Panc1 (cell line): ENCODE measurements around the gene YLPM1. TPM values are rescaled to one million over a fixed set of nuclear protein-coding genes. Genes with fewer than 3 reads are reported as not detected.

Source experiments
- ATAC-seq: fragments of 200-7000 bp; cut with Tn5 transposase; 2 replicates; pipeline ENCODE4 v1.9.1; 2020; ENCODE audit warnings: mild to moderate bottlenecking, moderate library complexity
- BruUV-seq: library from RNA; stranded (reverse); fragments of 400-500 nt; replicated peaks from 2 replicates; lab custom pipeline; 2021; lab: Mats Ljungman, UMichigan
- CTCF ChIA-PET: fragments of 300-600 bp; sonication (Branson Sonifier 250); formaldehyde crosslinking; loops from one replicate; lab custom pipeline; 2022; ENCODE audit warnings: antibody characterized with exemption; lab: Charles Lee
- POLR2A ChIA-PET: fragments of 300-600 bp; sonication (Branson Sonifier 250); formaldehyde crosslinking; loops from one replicate; lab custom pipeline; 2022; ENCODE audit warnings: antibody characterized with exemption; lab: Charles Lee
- DNase-seq: peaks from one replicate; pipeline ENCODE4 v3.0.0-alpha.2; 2010; ENCODE audit warnings: low read depth, low spot score
- H3K27ac ChIP-seq: 2 replicates; pipeline ENCODE4 v1.5.1; 2011; ENCODE audit warnings: mild to moderate bottlenecking, low read length, inconsistent platforms
- H3K27me3 ChIP-seq: fragments of 200-500 bp; sonication (Bioruptor generic); 2 replicates; pipeline ENCODE4 v1.6.0; 2014; ENCODE audit warnings: low read length, inconsistent platforms; ENCODE audit not compliant: control insufficient read depth, insufficient read depth
- H3K36me3 ChIP-seq: fragments of 200-500 bp; sonication (Bioruptor generic); 2 replicates; pipeline ENCODE4 v1.5.1; 2014; ENCODE audit warnings: inconsistent platforms, mild to moderate bottlenecking, low read length, moderate library complexity; ENCODE audit not compliant: control insufficient read depth, insufficient read depth
- H3K4me1 ChIP-seq: 2 replicates; pipeline ENCODE4 v1.5.1; 2011; ENCODE audit warnings: inconsistent platforms, mild to moderate bottlenecking, low read length, moderate library complexity; ENCODE audit not compliant: control insufficient read depth, insufficient read depth
- H3K4me3 ChIP-seq, 2 experiments: 2 replicates each; pipeline ENCODE4 v1.5.1; 2011 to 2012; ENCODE audit warnings: low read depth in 2 of 2, low read length in 2 of 2, mild to moderate bottlenecking in 2 of 2, inconsistent platforms in 1 of 2, moderate library complexity in 1 of 2
- H3K9me3 ChIP-seq: fragments of 200-500 bp; sonication (Bioruptor generic); 2 replicates; pipeline ENCODE4 v1.5.1; 2014; ENCODE audit warnings: low read depth, mild to moderate bottlenecking, inconsistent platforms, low read length, moderate library complexity; ENCODE audit not compliant: control insufficient read depth, insufficient read depth
- CTCF ChIP-seq: fragments of 450-650 bp; IDR thresholded peaks from 2 replicates; pipeline ENCODE4 v1.5.1; 2017; ENCODE audit warnings: mild to moderate bottlenecking
- POLR2AphosphoS5 ChIP-seq: IDR thresholded peaks from 2 replicates; pipeline ENCODE4 v1.6.1; 2012; ENCODE audit warnings: mild to moderate bottlenecking, low read depth, low read length, moderate library complexity
- SIN3A ChIP-seq: IDR thresholded peaks from 2 replicates; pipeline ENCODE4 v1.6.1; 2012; ENCODE audit warnings: low read depth, mild to moderate bottlenecking, low read length, moderate library complexity, borderline replicate concordance; ENCODE audit not compliant: insufficient read depth
- TCF7L2 ChIP-seq: IDR thresholded peaks from 2 replicates; pipeline ENCODE4 v1.6.1; 2011; ENCODE audit warnings: mild to moderate bottlenecking, low read depth, low read length, inconsistent platforms
- in situ Hi-C: cut with HindIII; loops from 2 replicates; pipeline ENCODE4 v1.10.0; 2016; ENCODE audit warnings: low sequenced_read_pairs, low pct_unique_long_range_greater_than_20kb
- intact Hi-C: fragments of 100-400 bp; cut with micrococcal nuclease; formaldehyde crosslinking; loops from one replicate; pipeline ENCODE4 v1.10.0; 2022; ENCODE audit not compliant: unreplicated experiment
- total RNA-seq: library from RNA; stranded (reverse); gene quantifications from one replicate; pipeline ENCODE4 v1.2.1, GENCODE V29; 2021; ENCODE audit not compliant: unreplicated experiment
- TF ChIP-seq, protein P1 (sequence below), 2 experiments: IDR thresholded peaks; 2 replicates each; pipeline ENCODE4 v1.6.1; 2011 to 2012; ENCODE audit warnings: low read depth in 2 of 2, control low read depth in 1 of 2, low read length in 1 of 2, mild to moderate bottlenecking in 1 of 2, moderate library complexity in 1 of 2; ENCODE audit not compliant: insufficient read depth in 1 of 2

YLPM1 gene
- total RNA-seq, 1 experiment from 2014 or later, result 38.9 TPM

DNA sequence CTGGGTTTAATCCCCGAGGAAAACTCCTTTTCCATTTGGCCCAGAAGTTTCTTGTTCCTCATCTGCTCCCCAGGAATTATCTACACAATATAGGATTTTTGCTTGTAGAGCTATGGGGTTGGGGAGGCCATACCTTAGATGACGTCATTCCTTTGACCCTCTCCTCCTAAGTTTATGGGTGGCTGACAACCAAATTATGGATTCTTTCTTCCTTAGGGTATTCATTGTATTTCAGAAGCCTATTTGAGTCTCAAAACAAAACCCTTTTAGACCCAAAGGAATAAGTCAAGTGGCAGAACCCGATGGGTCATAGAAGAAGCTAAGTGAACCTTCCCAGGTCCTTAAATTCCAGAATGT is 98.6 kb downstream of the YLPM1 start:
- in situ Hi-C loops (no loop called here), intact Hi-C loops (loop anchor here (2.0 to 10.0 kb wide), 3 partner anchors 43 to 433 kb away; no protein-coding TSS in a partner anchor)
- no TSS peak for BruUV-seq
- no peak overlapping the region for H3K4me3 ChIP-seq
- DNase-seq, result no peak
- CTCF ChIA-PET, result interaction anchor here (0.7 to 2.3 kb wide), 5 partner anchors 23 to 227 kb away, joined by 3 to 13 read pairs (median 4); no protein-coding TSS in a partner anchor
- POLR2A ChIA-PET, result no interaction called here
- no peak for ATAC-seq
- no peaks in the 10 kb centered on the region for H3K9me3 ChIP-seq
- no peaks in the 10 kb centered on the region; the same call in 1 of the 2 replicates for H3K4me1 ChIP-seq
- H3K36me3 ChIP-seq, result no peaks in the 10 kb centered on the region
- no peak overlapping the region for H3K27ac ChIP-seq
- TF ChIP-seq TCF7L2, result no peak
- no peak for TF ChIP-seq CTCF
- TF ChIP-seq, protein P1, sequence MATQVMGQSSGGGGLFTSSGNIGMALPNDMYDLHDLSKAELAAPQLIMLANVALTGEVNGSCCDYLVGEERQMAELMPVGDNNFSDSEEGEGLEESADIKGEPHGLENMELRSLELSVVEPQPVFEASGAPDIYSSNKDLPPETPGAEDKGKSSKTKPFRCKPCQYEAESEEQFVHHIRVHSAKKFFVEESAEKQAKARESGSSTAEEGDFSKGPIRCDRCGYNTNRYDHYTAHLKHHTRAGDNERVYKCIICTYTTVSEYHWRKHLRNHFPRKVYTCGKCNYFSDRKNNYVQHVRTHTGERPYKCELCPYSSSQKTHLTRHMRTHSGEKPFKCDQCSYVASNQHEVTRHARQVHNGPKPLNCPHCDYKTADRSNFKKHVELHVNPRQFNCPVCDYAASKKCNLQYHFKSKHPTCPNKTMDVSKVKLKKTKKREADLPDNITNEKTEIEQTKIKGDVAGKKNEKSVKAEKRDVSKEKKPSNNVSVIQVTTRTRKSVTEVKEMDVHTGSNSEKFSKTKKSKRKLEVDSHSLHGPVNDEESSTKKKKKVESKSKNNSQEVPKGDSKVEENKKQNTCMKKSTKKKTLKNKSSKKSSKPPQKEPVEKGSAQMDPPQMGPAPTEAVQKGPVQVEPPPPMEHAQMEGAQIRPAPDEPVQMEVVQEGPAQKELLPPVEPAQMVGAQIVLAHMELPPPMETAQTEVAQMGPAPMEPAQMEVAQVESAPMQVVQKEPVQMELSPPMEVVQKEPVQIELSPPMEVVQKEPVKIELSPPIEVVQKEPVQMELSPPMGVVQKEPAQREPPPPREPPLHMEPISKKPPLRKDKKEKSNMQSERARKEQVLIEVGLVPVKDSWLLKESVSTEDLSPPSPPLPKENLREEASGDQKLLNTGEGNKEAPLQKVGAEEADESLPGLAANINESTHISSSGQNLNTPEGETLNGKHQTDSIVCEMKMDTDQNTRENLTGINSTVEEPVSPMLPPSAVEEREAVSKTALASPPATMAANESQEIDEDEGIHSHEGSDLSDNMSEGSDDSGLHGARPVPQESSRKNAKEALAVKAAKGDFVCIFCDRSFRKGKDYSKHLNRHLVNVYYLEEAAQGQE (IDR thresholded peaks at IDR 0.05; ENCODE audit: insufficient read depth in 1 of 2, low read depth in 2 of 2, low read length in 1 of 2), result no peak
- no peaks in the 10 kb centered on the region for H3K27me3 ChIP-seq

- in situ Hi-C loops, result no loop called here
- Histone ChIP-seq H3K9me3 (no peaks in the 10 kb centered on the region), H3K27ac (no peak overlapping the region), H3K4me1 (no peaks in the 10 kb centered on the region; the same call in 1 of the 2 replicates), H3K27me3 (no peaks in the 10 kb centered on the region), H3K36me3 (no peaks in the 10 kb centered on the region), H3K4me3 (no peak overlapping the region)
- no peak for ATAC-seq
- no TSS peak for BruUV-seq
- CTCF ChIA-PET, result no interaction called here
- DNase-seq, result no peak
- intact Hi-C loops, result loop anchor here (5.0 to 10.0 kb wide), 2 partner anchors 224 to 432 kb away; no protein-coding TSS in a partner anchor
- POLR2A ChIA-PET, result no interaction called here
- TF ChIP-seq TCF7L2 (no peak), POLR2AphosphoS5 (no peak), CTCF (no peak), SIN3A (no peak)
- TF ChIP-seq, protein P1 (IDR thresholded peaks at IDR 0.05; ENCODE audit: insufficient read depth in 1 of 2, low read depth in 2 of 2, low read length in 1 of 2), result no peak
These were observed 100.2 kb downstream of the YLPM1 start for GRCh38 chr14:74863274-74863673.
